MCF 10A (cell line): ENCODE results near the gene RPTOR. TPM values are rescaled to one million over a fixed set of nuclear protein-coding genes. Genes with fewer than 3 reads are reported as not detected.

Experiments
- BruUV-seq: library from RNA; stranded (reverse); fragments of 400-500 nt; replicated peaks from 2 replicates; lab custom pipeline; 2021; lab: Mats Ljungman, UMichigan
- CTCF ChIA-PET: fragments of 300-600 bp; sonication (Branson Sonifier 250); formaldehyde crosslinking; extraction: SDS; loops from one replicate; lab custom pipeline; 2021; ENCODE audit warnings: antibody characterized with exemption, inconsistent platforms; lab: Yijun Ruan, JAX
- POLR2A ChIA-PET: fragments of 300-600, 350-650 bp; sonication (Branson Sonifier 250); formaldehyde crosslinking; extraction: SDS; loops from one replicate; lab custom pipeline; 2020; ENCODE audit warnings: antibody characterized with exemption, inconsistent platforms; lab: Yijun Ruan, JAX
- DNase-seq: peaks from one replicate; pipeline ENCODE4 v3.0.0-alpha.2; 2018; ENCODE audit not compliant: unreplicated experiment
- H3K27ac Mint-ChIP-seq: one replicate; pipeline ENCODE4 v1.8.0; 2022; ENCODE audit warnings: mild to moderate bottlenecking, low read depth, mixed read lengths; ENCODE audit not compliant: unreplicated experiment
- H3K27me3 Mint-ChIP-seq: one replicate; pipeline ENCODE4 v1.8.0; 2022; ENCODE audit warnings: mixed read lengths; ENCODE audit not compliant: insufficient read depth, unreplicated experiment
- H3K36me3 Mint-ChIP-seq: one replicate; pipeline ENCODE4 v1.8.0; 2022; ENCODE audit warnings: mild to moderate bottlenecking, moderate library complexity, mixed read lengths; ENCODE audit not compliant: insufficient read depth, unreplicated experiment
- H3K4me1 Mint-ChIP-seq: one replicate; pipeline ENCODE4 v1.8.0; 2022; ENCODE audit warnings: mixed read lengths; ENCODE audit not compliant: insufficient read depth, unreplicated experiment
- H3K4me3 Mint-ChIP-seq: one replicate; pipeline ENCODE4 v1.8.0; 2022; ENCODE audit warnings: mild to moderate bottlenecking, moderate library complexity, mixed read lengths; ENCODE audit not compliant: unreplicated experiment
- H3K9me3 Mint-ChIP-seq: one replicate; pipeline ENCODE4 v1.8.0; 2022; ENCODE audit warnings: mixed read lengths; ENCODE audit not compliant: unreplicated experiment
- CTCF ChIP-seq: fragments of 200-600 bp; IDR thresholded peaks from one replicate; pipeline ENCODE4 v1.8.0; 2022; ENCODE audit warnings: antibody characterized with exemption, mild to moderate bottlenecking; ENCODE audit not compliant: unreplicated experiment
- intact Hi-C: fragments of 100-400 bp; cut with micrococcal nuclease; formaldehyde crosslinking; loops from 2 replicates; pipeline ENCODE4 v1.14.1; 2022
- total RNA-seq: library from RNA; stranded (reverse); gene quantifications from 2 replicates; pipeline ENCODE4 v1.2.3, GENCODE V29; 2022

Gene RPTOR
- total RNA-seq, 1 experiment from 2014 or later = 41.3 TPM

- DNase-seq = no peak
- Mint-ChIP-seq H3K4me1 (no peaks in the 10 kb centered on the region), H3K36me3 (peaks cover 58% of the 10 kb centered on the region), H3K27ac (no peak overlapping the region), H3K4me3 (no peak overlapping the region), H3K27me3 (no peaks in the 10 kb centered on the region), H3K9me3 (no peaks in the 10 kb centered on the region)
- ChIA-PET CTCF (no interaction called here), POLR2A (no interaction called here)
- intact Hi-C loops = no loop called here
- BruUV-seq = no TSS peak
- no peak for TF ChIP-seq CTCF
Measured at GRCh38 chr17:80922580-80923160, 378.0 kb downstream of the RPTOR start.

- H3K9me3 Mint-ChIP-seq = no peaks in the 10 kb centered on the region
- H3K4me3 Mint-ChIP-seq = no peak overlapping the region
- H3K36me3 Mint-ChIP-seq = peaks cover 55% of the 10 kb centered on the region
- no peak for TF ChIP-seq CTCF
- CTCF ChIA-PET = no interaction called here
- no TSS peak for BruUV-seq
- POLR2A ChIA-PET = no interaction called here
- no peak for DNase-seq
- H3K27me3 Mint-ChIP-seq = no peaks in the 10 kb centered on the region
- H3K27ac Mint-ChIP-seq = no peak overlapping the region
- H3K4me1 Mint-ChIP-seq = no peaks in the 10 kb centered on the region
- intact Hi-C loops = no loop called here
Measured at GRCh38 chr17:80923211-80924110, 378.8 kb downstream of the RPTOR start.

- POLR2A ChIA-PET = no interaction called here
- intact Hi-C loops = no loop called here
- BruUV-seq = no TSS peak
- no peaks in the 10 kb centered on the region for H3K27me3 Mint-ChIP-seq
- no peaks in the 10 kb centered on the region for H3K9me3 Mint-ChIP-seq
- peaks cover 50% of the 10 kb centered on the region for H3K36me3 Mint-ChIP-seq
- DNase-seq = no peak
- TF ChIP-seq CTCF = no peak
- no peak overlapping the region for H3K4me3 Mint-ChIP-seq
- H3K4me1 Mint-ChIP-seq = no peaks in the 10 kb centered on the region
- H3K27ac Mint-ChIP-seq = no peak overlapping the region
- CTCF ChIA-PET = interaction anchor here (0.6 kb wide), 1 partner anchor 306 kb away, joined by 3 read pairs; no protein-coding TSS in a partner anchor
Measured at GRCh38 chr17:80924111-80924806, 379.6 kb downstream of the RPTOR start.
